GM23338 (cell line): ENCODE results near the gene LITAF. TPM values are rescaled to one million over a fixed set of nuclear protein-coding genes. Genes with fewer than 3 reads are reported as not detected.

ENCODE experiments used
- ATAC-seq: fragments of 200-7000 bp; cut with Tn5 transposase; 3 replicates; pipeline ENCODE4 v1.9.1; 2020
- DNase-seq: peaks from one replicate; pipeline ENCODE4 v3.0.0-alpha.2; 2015; ENCODE audit warnings: low spot score
- H2AFZ ChIP-seq: fragments of 200-600 bp; sonication (generic); 2 replicates; pipeline ENCODE4 v1.8.0; 2016; ENCODE audit warnings: antibody characterized with exemption, mild to moderate bottlenecking, moderate library complexity
- H3F3A ChIP-seq: fragments of 200-600 bp; sonication (generic); replicated peaks from 2 replicates; pipeline ENCODE4 v1.8.0; 2017; ENCODE audit warnings: antibody characterized with exemption, mixed run types, low read depth
- H3K27ac ChIP-seq: fragments of 200-600 bp; sonication (generic); 2 replicates; pipeline ENCODE4 v1.6.1; 2016; ENCODE audit warnings: low read depth
- H3K27me3 ChIP-seq: fragments of 200-600 bp; sonication (generic); 2 replicates; pipeline ENCODE4 v1.8.0; 2016; ENCODE audit warnings: mild to moderate bottlenecking, mixed run types, moderate library complexity; ENCODE audit not compliant: insufficient read depth
- H3K36me3 ChIP-seq: fragments of 200-600 bp; sonication (generic); 2 replicates; pipeline ENCODE4 v1.8.0; 2016; ENCODE audit warnings: mild to moderate bottlenecking; ENCODE audit not compliant: insufficient read depth
- H3K4me1 ChIP-seq: fragments of 200-600 bp; sonication (generic); 2 replicates; pipeline ENCODE4 v1.8.0; 2016; ENCODE audit warnings: mild to moderate bottlenecking, moderate library complexity; ENCODE audit not compliant: insufficient read depth
- H3K4me2 ChIP-seq: fragments of 200-600 bp; sonication (generic); 2 replicates; pipeline ENCODE4 v1.7.1; 2017; ENCODE audit warnings: mixed run types
- H3K4me3 ChIP-seq: fragments of 200-600 bp; sonication (generic); 2 replicates; pipeline ENCODE4 v1.6.1; 2016; ENCODE audit warnings: mixed run types
- H3K79me2 ChIP-seq: fragments of 200-600 bp; sonication (generic); replicated peaks from 2 replicates; pipeline ENCODE4 v1.8.0; 2017; ENCODE audit warnings: mild to moderate bottlenecking; ENCODE audit not compliant: insufficient read depth
- H3K9me2 ChIP-seq: fragments of 200-600 bp; sonication (generic); 2 replicates; pipeline ENCODE4 v1.8.0; 2017; ENCODE audit not compliant: insufficient read depth
- H4K20me1 ChIP-seq: fragments of 200-600 bp; sonication (generic); replicated peaks from 2 replicates; pipeline ENCODE4 v1.8.0; 2017; ENCODE audit warnings: mild to moderate bottlenecking; ENCODE audit not compliant: insufficient read depth
- H3K27ac Mint-ChIP-seq: 2 replicates; pipeline ENCODE4 v1.8.0; 2020; ENCODE audit warnings: inconsistent platforms, mild to moderate bottlenecking, moderate library complexity, mixed read lengths
- H3K27me3 Mint-ChIP-seq: 3 replicates; pipeline ENCODE4 v1.8.0; 2022; ENCODE audit warnings: low read depth, mild to moderate bottlenecking, moderate library complexity, mixed read lengths, inconsistent platforms; ENCODE audit not compliant: insufficient read depth, poor library complexity
- H3K36me3 Mint-ChIP-seq: 3 replicates; pipeline ENCODE4 v1.8.0; 2021; ENCODE audit warnings: low read depth, mild to moderate bottlenecking, inconsistent platforms, moderate library complexity, mixed read lengths
- H3K4me1 Mint-ChIP-seq: 3 replicates; pipeline ENCODE4 v1.8.0; 2020; ENCODE audit warnings: mild to moderate bottlenecking, inconsistent platforms, mixed read lengths
- H3K4me3 Mint-ChIP-seq: 3 replicates; pipeline ENCODE4 v1.8.0; 2021; ENCODE audit warnings: moderate library complexity, mild to moderate bottlenecking, inconsistent platforms, mixed read lengths
- H3K9me3 Mint-ChIP-seq: 3 replicates; pipeline ENCODE4 v1.8.0; 2020; ENCODE audit warnings: moderate library complexity, mild to moderate bottlenecking, inconsistent platforms, mixed read lengths
- CREB1 ChIP-seq: fragments of 250-450 bp; sonication (Bioruptor Pico); IDR thresholded peaks from 2 replicates; pipeline ENCODE4 v1.5.0; 2020; ENCODE audit warnings: low read depth, mild to moderate bottlenecking, moderate library complexity
- CTCF ChIP-seq, 2 experiments: fragments of 200-600 bp in 1 of 2; sonication (generic) in 1 of 2; conservative IDR thresholded peaks; 2 replicates each; pipeline versions ENCODE4 v1.5.1 to v1.6.1; 2016 to 2017; ENCODE audit warnings: antibody characterized with exemption in 2 of 2, low read depth in 2 of 2, mild to moderate bottlenecking in 2 of 2, moderate library complexity in 1 of 2
- EZH2 ChIP-seq: fragments of 200-600 bp; sonication (generic); IDR thresholded peaks from one replicate; pipeline ENCODE4 v1.8.0; 2017; ENCODE audit warnings: antibody characterized with exemption, mild to moderate bottlenecking, low read depth; ENCODE audit not compliant: unreplicated experiment
- EZH2phosphoT487 ChIP-seq: fragments of 200-600 bp; sonication (generic); IDR thresholded peaks from one replicate; pipeline ENCODE4 v1.8.1; 2018; ENCODE audit warnings: antibody characterized with exemption; ENCODE audit not compliant: unreplicated experiment
- JUNB ChIP-seq: IDR thresholded peaks from one replicate; pipeline ENCODE4 v1.6.1; 2016; ENCODE audit warnings: antibody characterized with exemption; ENCODE audit not compliant: unreplicated experiment
- NANOG ChIP-seq: IDR thresholded peaks from 2 replicates; pipeline ENCODE4 v1.6.1; 2016; ENCODE audit warnings: antibody characterized with exemption, borderline replicate concordance
- POLR2AphosphoS5 ChIP-seq: IDR thresholded peaks from 2 replicates; pipeline ENCODE4 v1.6.1; 2016; ENCODE audit warnings: antibody characterized with exemption, low read depth
- REST ChIP-seq: IDR thresholded peaks from one replicate; pipeline ENCODE4 v1.6.1; 2018; ENCODE audit warnings: antibody characterized with exemption; ENCODE audit not compliant: unreplicated experiment
- STAT1 ChIP-seq: IDR thresholded peaks from one replicate; pipeline ENCODE4 v1.6.1; 2016; ENCODE audit warnings: antibody characterized with exemption; ENCODE audit not compliant: unreplicated experiment
- ZNF114 ChIP-seq: fragments of 250-450 bp; sonication (Bioruptor Pico); IDR thresholded peaks from 2 replicates; pipeline ENCODE4 v1.5.0; 2020; ENCODE audit warnings: mild to moderate bottlenecking, moderate library complexity
- ZNF331 ChIP-seq: fragments of 250-450 bp; sonication (Bioruptor Pico); IDR thresholded peaks from 2 replicates; pipeline ENCODE4 v1.5.0; 2020; ENCODE audit warnings: low read depth, mild to moderate bottlenecking, moderate library complexity
- polyA plus RNA-seq: library from polyadenylated mRNA; unstranded; fragments of >200 nt; fragmentation: Nextera tagmentation; extraction: Ambion mirVana; gene quantifications from 2 replicates; pipeline ENCODE4 v1.2.1, GENCODE V29; 2016
- total RNA-seq: library from RNA; depleted of rRNA; stranded (reverse); fragments of >200 nt; shearing (Covaris generic); gene quantifications from 2 replicates; pipeline ENCODE4 v1.2.3, GENCODE V29; 2014
- TF ChIP-seq, protein P1 (sequence below): fragments of 250-450 bp; sonication (Bioruptor Pico); IDR thresholded peaks from 2 replicates; pipeline ENCODE4 v1.5.0; 2020; ENCODE audit warnings: mild to moderate bottlenecking, moderate library complexity
- TF ChIP-seq, protein P2 (sequence below): IDR thresholded peaks from 2 replicates; pipeline ENCODE4 v1.6.1; 2016; ENCODE audit warnings: antibody characterized with exemption

LITAF gene
- total and polyA plus RNA-seq, 2 experiments from 2014 or later = 131 to 158 TPM

DNA sequence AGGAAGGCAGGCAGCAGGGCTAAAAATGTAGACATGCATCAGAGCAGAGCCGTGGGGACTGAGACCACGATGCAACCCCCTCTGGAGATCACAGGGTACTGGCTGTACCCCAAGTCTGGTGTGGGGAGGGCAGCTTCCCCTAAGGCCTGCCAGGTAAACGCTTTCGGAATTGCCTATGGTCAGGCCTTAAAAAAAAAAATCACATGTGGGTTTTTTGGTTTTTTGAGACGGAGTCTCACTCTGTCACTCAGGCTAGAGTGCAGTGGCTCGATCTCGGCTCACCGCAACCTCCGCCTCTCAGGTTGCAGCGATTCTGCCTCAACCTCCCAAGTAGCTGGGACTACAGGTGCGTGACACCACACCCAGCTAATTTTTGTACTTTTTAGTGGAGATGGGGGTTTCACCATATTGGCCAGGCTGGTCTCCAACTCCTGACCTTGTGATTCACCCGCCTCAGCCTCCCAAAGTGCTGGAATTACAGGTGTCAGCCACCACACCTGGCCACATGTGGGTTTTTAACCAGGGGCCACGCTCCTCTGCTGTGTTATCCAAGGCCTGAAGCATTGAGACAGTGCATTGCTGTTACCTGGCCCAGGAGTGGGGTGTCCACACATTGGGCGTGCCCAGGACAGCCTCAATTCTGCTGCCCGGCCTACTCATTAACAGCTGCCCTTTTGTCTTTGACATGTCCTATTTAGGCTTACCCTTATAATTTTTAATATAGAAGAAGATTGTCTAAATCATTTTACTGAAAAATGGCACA lies 50.4 kb downstream of the LITAF start:
- DNase-seq (no peak), ATAC-seq (no peak)
- Histone ChIP-seq H3K4me3 (no peak overlapping the region), H3K9me2 (no peaks in the 10 kb centered on the region), H2AFZ (no peak overlapping the region), H3K27ac (no peak overlapping the region), H3K79me2 (no peaks in the 10 kb centered on the region), H3K27me3 (no peaks in the 10 kb centered on the region), H3K4me1 (no peaks in the 10 kb centered on the region), H3K4me2 (no peak overlapping the region), H4K20me1 (no peaks in the 10 kb centered on the region), H3K36me3 (no peaks in the 10 kb centered on the region), H3F3A (no peaks in the 10 kb centered on the region)
- Mint-ChIP-seq H3K4me3 (no peak overlapping the region), H3K4me1 (peaks cover 4% of the 10 kb centered on the region; the same call in 1 of the 3 replicates), H3K36me3 (no peaks in the 10 kb centered on the region), H3K27me3 (peaks cover 16% of the 10 kb centered on the region), H3K27ac (no peak overlapping the region), H3K9me3 (peaks cover 3% of the 10 kb centered on the region; the same call in 2 of the 3 replicates)
- TF ChIP-seq, protein P1, sequence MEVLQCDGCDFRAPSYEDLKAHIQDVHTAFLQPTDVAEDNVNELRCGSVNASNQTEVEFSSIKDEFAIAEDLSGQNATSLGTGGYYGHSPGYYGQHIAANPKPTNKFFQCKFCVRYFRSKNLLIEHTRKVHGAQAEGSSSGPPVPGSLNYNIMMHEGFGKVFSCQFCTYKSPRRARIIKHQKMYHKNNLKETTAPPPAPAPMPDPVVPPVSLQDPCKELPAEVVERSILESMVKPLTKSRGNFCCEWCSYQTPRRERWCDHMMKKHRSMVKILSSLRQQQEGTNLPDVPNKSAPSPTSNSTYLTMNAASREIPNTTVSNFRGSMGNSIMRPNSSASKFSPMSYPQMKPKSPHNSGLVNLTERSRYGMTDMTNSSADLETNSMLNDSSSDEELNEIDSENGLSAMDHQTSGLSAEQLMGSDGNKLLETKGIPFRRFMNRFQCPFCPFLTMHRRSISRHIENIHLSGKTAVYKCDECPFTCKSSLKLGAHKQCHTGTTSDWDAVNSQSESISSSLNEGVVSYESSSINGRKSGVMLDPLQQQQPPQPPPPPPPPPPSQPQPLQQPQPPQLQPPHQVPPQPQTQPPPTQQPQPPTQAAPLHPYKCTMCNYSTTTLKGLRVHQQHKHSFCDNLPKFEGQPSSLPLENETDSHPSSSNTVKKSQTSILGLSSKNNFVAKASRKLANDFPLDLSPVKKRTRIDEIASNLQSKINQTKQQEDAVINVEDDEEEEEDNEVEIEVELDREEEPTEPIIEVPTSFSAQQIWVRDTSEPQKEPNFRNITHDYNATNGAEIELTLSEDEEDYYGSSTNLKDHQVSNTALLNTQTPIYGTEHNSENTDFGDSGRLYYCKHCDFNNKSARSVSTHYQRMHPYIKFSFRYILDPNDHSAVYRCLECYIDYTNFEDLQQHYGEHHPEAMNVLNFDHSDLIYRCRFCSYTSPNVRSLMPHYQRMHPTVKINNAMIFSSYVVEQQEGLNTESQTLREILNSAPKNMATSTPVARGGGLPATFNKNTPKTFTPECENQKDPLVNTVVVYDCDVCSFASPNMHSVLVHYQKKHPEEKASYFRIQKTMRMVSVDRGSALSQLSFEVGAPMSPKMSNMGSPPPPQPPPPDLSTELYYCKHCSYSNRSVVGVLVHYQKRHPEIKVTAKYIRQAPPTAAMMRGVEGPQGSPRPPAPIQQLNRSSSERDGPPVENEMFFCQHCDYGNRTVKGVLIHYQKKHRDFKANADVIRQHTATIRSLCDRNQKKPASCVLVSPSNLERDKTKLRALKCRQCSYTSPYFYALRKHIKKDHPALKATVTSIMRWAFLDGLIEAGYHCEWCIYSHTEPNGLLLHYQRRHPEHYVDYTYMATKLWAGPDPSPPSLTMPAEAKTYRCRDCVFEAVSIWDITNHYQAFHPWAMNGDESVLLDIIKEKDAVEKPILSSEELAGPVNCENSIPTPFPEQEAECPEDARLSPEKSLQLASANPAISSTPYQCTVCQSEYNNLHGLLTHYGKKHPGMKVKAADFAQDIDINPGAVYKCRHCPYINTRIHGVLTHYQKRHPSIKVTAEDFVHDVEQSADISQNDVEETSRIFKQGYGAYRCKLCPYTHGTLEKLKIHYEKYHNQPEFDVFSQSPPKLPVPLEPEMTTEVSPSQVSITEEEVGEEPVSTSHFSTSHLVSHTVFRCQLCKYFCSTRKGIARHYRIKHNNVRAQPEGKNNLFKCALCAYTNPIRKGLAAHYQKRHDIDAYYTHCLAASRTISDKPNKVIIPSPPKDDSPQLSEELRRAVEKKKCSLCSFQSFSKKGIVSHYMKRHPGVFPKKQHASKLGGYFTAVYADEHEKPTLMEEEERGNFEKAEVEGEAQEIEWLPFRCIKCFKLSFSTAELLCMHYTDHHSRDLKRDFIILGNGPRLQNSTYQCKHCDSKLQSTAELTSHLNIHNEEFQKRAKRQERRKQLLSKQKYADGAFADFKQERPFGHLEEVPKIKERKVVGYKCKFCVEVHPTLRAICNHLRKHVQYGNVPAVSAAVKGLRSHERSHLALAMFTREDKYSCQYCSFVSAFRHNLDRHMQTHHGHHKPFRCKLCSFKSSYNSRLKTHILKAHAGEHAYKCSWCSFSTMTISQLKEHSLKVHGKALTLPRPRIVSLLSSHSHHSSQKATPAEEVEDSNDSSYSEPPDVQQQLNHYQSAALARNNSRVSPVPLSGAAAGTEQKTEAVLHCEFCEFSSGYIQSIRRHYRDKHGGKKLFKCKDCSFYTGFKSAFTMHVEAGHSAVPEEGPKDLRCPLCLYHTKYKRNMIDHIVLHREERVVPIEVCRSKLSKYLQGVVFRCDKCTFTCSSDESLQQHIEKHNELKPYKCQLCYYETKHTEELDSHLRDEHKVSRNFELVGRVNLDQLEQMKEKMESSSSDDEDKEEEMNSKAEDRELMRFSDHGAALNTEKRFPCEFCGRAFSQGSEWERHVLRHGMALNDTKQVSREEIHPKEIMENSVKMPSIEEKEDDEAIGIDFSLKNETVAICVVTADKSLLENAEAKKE (CRISPR knock-in tag) = no peak
- no peak for TF ChIP-seq JUNB
- TF ChIP-seq REST = no peak
- no peak for TF ChIP-seq POLR2AphosphoS5
- no peak for TF ChIP-seq CREB1 (CRISPR knock-in tag)
- TF ChIP-seq ZNF331 (CRISPR knock-in tag) = no peak
- no peak for TF ChIP-seq EZH2phosphoT487
- TF ChIP-seq NANOG = no peak
- TF ChIP-seq, protein P2, sequence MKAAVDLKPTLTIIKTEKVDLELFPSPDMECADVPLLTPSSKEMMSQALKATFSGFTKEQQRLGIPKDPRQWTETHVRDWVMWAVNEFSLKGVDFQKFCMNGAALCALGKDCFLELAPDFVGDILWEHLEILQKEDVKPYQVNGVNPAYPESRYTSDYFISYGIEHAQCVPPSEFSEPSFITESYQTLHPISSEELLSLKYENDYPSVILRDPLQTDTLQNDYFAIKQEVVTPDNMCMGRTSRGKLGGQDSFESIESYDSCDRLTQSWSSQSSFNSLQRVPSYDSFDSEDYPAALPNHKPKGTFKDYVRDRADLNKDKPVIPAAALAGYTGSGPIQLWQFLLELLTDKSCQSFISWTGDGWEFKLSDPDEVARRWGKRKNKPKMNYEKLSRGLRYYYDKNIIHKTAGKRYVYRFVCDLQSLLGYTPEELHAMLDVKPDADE = no peak
- TF ChIP-seq EZH2 = no peak
- no peak for TF ChIP-seq ZNF114
- TF ChIP-seq STAT1 = no peak
- no peak for TF ChIP-seq CTCF (conservative IDR thresholded peaks at IDR 0.05; ENCODE audit: low read depth in 2 of 2)
